Endothelial cell of umbilical vein (primary cell): ENCODE measurements around the gene ZW10. TPM values are rescaled to one million over a fixed set of nuclear protein-coding genes. Genes with fewer than 3 reads are reported as not detected.
A peak's percentile ranks its signal among the peaks of the same experiment; 100 is the strongest.

Experiments
- BruUV-seq: library from RNA; stranded (reverse); fragments of 400-500 nt; replicated peaks from 2 replicates; lab custom pipeline; 2021; lab: Mats Ljungman, UMichigan
- CTCF ChIA-PET: fragments of 300-600, 350-600 bp; sonication (Branson Sonifier 250); formaldehyde crosslinking; loops from one replicate; lab custom pipeline; 2021; ENCODE audit warnings: antibody characterized with exemption, inconsistent platforms; lab: Charles Lee
- POLR2A ChIA-PET: fragments of 300-600, 350-600 bp; sonication (Branson Sonifier 250); formaldehyde crosslinking; loops from one replicate; lab custom pipeline; 2021; ENCODE audit warnings: antibody characterized with exemption, inconsistent platforms; lab: Charles Lee
- DNase-seq: peaks from one replicate; pipeline ENCODE4 v3.0.0-alpha.2; 2011; ENCODE audit warnings: low read depth, low spot score
- FAIRE-seq: peaks from 2 replicates; lab custom pipeline; 2011; peaks lifted over from hg19 to GRCh38; lab: Jason Lieb, UNC
- H2AFZ ChIP-seq: 2 replicates; pipeline ENCODE4 v1.6.0; 2012; ENCODE audit warnings: low read depth, low read length, control low read depth, inconsistent platforms
- H3K27ac ChIP-seq: 2 replicates; pipeline ENCODE4 v1.5.1; 2011; ENCODE audit warnings: low read depth, mild to moderate bottlenecking, control low read depth, low read length, moderate library complexity; ENCODE audit not compliant: insufficient read depth
- H3K27me3 ChIP-seq, 2 experiments: 2 replicates each; pipeline versions ENCODE4 v1.6.0 to v1.6.1; 2011; ENCODE audit warnings: low read length in 2 of 2, mixed read lengths in 1 of 2; ENCODE audit not compliant: control insufficient read depth in 2 of 2, insufficient read depth in 2 of 2
- H3K36me3 ChIP-seq, 2 experiments: 2 replicates in 1 of 2; 3 replicates in 1 of 2; pipeline ENCODE4 v1.5.1; 2011; ENCODE audit warnings: low read length in 2 of 2, mild to moderate bottlenecking in 1 of 2, moderate library complexity in 1 of 2; ENCODE audit not compliant: control insufficient read depth in 2 of 2, insufficient read depth in 2 of 2; ENCODE audit errors: extremely low read depth in 1 of 2
- H3K4me1 ChIP-seq: 3 replicates; pipeline ENCODE4 v1.5.1; 2011; ENCODE audit warnings: mild to moderate bottlenecking, low read length; ENCODE audit not compliant: control insufficient read depth, insufficient read depth; ENCODE audit errors: extremely low read depth
- H3K4me2 ChIP-seq: 2 replicates; pipeline ENCODE4 v1.6.1; 2011; ENCODE audit warnings: low read length, control low read depth, mixed read lengths; ENCODE audit not compliant: insufficient read depth
- H3K4me3 ChIP-seq, 3 experiments: fragments of 200-600 bp in 1 of 3; sonication (generic), shearing (Covaris generic) in 1 of 3; replicated peaks in 1 of 3; 2 replicates each; pipeline ENCODE4 v1.5.1; 2011 to 2016; ENCODE audit warnings: control low read depth in 3 of 3, low read length in 3 of 3, mild to moderate bottlenecking in 2 of 3, inconsistent platforms in 1 of 3, low read depth in 1 of 3, moderate library complexity in 1 of 3; ENCODE audit not compliant: insufficient read depth in 1 of 3
- H3K79me2 ChIP-seq: 2 replicates; pipeline ENCODE4 v1.6.0; 2012; ENCODE audit warnings: low read length, inconsistent platforms; ENCODE audit not compliant: control insufficient read depth, insufficient read depth
- H3K9ac ChIP-seq: replicated peaks from 2 replicates; pipeline ENCODE3; 2011; ENCODE audit warnings: low read length, control low read depth; ENCODE audit not compliant: insufficient read depth; ENCODE audit errors: extremely low read depth
- H3K9me1 ChIP-seq: replicated peaks from 3 replicates; pipeline ENCODE4 v1.6.0; 2011; ENCODE audit warnings: mild to moderate bottlenecking, low read length; ENCODE audit not compliant: control insufficient read depth, insufficient read depth; ENCODE audit errors: extremely low read depth
- H3K9me3 ChIP-seq: replicated peaks from 2 replicates; pipeline ENCODE4 v1.5.1; 2012; ENCODE audit warnings: low read length, inconsistent platforms; ENCODE audit not compliant: control insufficient read depth, insufficient read depth
- H4K20me1 ChIP-seq: replicated peaks from 2 replicates; pipeline ENCODE3; 2011; ENCODE audit warnings: mild to moderate bottlenecking, low read length; ENCODE audit not compliant: control insufficient read depth, insufficient read depth; ENCODE audit errors: extremely low read depth
- CTCF ChIP-seq, 2 donors: IDR thresholded peaks; 1 replicate in 1 of 2; 2 replicates in 1 of 2; pipeline ENCODE4 v1.5.1; 2011; ENCODE audit warnings: low read length in 2 of 2, mild to moderate bottlenecking in 2 of 2, moderate library complexity in 2 of 2, control low read depth in 1 of 2, inconsistent platforms in 1 of 2, low read depth in 1 of 2; ENCODE audit not compliant: insufficient read depth in 1 of 2; ENCODE audit errors: extremely low read depth in 1 of 2
- FOS ChIP-seq: IDR thresholded peaks from 2 replicates; pipeline ENCODE4 v1.6.1; 2011; ENCODE audit warnings: mild to moderate bottlenecking, low read length, moderate library complexity, borderline replicate concordance; ENCODE audit not compliant: insufficient read depth
- GATA2 ChIP-seq: IDR thresholded peaks from 2 replicates; pipeline ENCODE4 v1.7.0; 2011; ENCODE audit warnings: low read depth, mild to moderate bottlenecking, moderate library complexity, mixed read lengths, low read length; ENCODE audit not compliant: insufficient read length, insufficient read depth
- JUN ChIP-seq: IDR thresholded peaks from 2 replicates; pipeline ENCODE4 v1.6.1; 2011; ENCODE audit warnings: borderline replicate concordance, low read depth; ENCODE audit not compliant: insufficient read length, insufficient read depth
- MYC ChIP-seq: IDR thresholded peaks from one replicate; pipeline ENCODE4 v1.6.1; 2011; ENCODE audit warnings: mild to moderate bottlenecking, low read depth, low read length
- POLR2A ChIP-seq: IDR thresholded peaks from 2 replicates; pipeline ENCODE4 v1.6.1; 2012; ENCODE audit warnings: low read depth, mild to moderate bottlenecking, control low read depth, low read length
- dilution Hi-C: fragments of 300-500 bp; cut with MboI; formaldehyde crosslinking; loops from one replicate; pipeline ENCODE4 v1.15.0; 2019; ENCODE audit warnings: low sequenced_read_pairs; ENCODE audit not compliant: extremely low pct_ligation_motif_present
- intact Hi-C: fragments of 100-400 bp; cut with micrococcal nuclease; formaldehyde crosslinking; loops from one replicate; pipeline ENCODE4 v1.10.0; 2022
- polyA plus RNA-seq, 4 experiments: library from polyadenylated mRNA; depleted of rRNA in 3 of 4; stranded (reverse) in 3 of 4; unstranded in 1 of 4; fragments of >200 nt; gene quantifications; 2 replicates each; pipeline versions ENCODE4 v1.2.1 to v1.2.3, GENCODE V29; 2011 to 2012; ENCODE audit warnings: missing spikeins in 1 of 4
- total RNA-seq: library from RNA; stranded (reverse); gene quantifications from 2 replicates; pipeline ENCODE4 v1.2.3, GENCODE V29; 2021

The ZW10 gene
- total and polyA plus RNA-seq, 2 donors (not counting 3 experiments of a cell fraction or from before 2014, with no cell fraction given): 7.5 to 22.1 TPM

GRCh38 chr11:113730887-113731726 lies 42.4 kb downstream of the ZW10 start:
- Histone ChIP-seq H3K9me1 (no peaks in the 10 kb centered on the region), H3K4me2 (no peak overlapping the region), H3K9ac (no peak overlapping the region), H3K36me3 (peaks cover 5 to 14% of the 10 kb centered on the region in 2 experiments), H3K4me3 (no peak overlapping the region), H2AFZ (no peak overlapping the region), H3K27ac (no peak overlapping the region), H4K20me1 (no peaks in the 10 kb centered on the region), H3K79me2 (no peaks in the 10 kb centered on the region), H3K4me1 (no peaks in the 10 kb centered on the region), H3K9me3 (no peaks in the 10 kb centered on the region), H3K27me3 (no peaks in the 10 kb centered on the region)
- ChIA-PET CTCF (interaction anchor here (0.7 to 2.7 kb wide), 6 partner anchors 8 to 1143 kb away, joined by 3 to 10 read pairs (median 4); partner anchors contain the start of gene TTC12), POLR2A (no interaction called here)
- FAIRE-seq: peak; percentile 64
- no TSS peak for BruUV-seq
- TF ChIP-seq GATA2: no peak
- DNase-seq: peak; percentile 18
- dilution Hi-C loops: no loop called here
- intact Hi-C loops: loop anchor here (2.0 kb wide), 1 partner anchor 426 kb away; no protein-coding TSS in a partner anchor

DNA sequence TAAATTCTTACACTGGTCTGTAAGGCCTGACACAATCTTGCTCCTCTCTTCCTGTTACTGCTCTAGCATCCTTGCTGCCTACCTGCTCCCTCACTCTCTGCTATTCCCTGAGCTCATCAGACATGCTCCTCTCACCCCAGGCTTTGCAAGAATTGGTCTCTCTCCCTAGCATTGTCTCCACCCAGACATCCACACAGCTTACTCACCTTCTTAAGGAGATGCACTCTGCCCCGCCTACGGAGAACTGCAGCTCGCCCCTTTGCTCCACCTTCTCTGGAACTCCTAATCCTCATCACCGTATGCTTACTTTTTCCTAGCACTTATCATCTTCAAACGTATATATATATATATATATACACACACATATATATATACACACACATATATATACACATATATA lies 44.0 kb downstream of the ZW10 start:
- no peaks in the 10 kb centered on the region for H4K20me1 ChIP-seq
- H3K4me2 ChIP-seq: no peak overlapping the region
- no peak overlapping the region for H3K4me3 ChIP-seq
- H3K4me1 ChIP-seq: no peaks in the 10 kb centered on the region
- no peaks in the 10 kb centered on the region for H3K9me1 ChIP-seq
- H3K36me3 ChIP-seq: peaks cover 1 to 10% of the 10 kb centered on the region in 2 experiments
- H3K27ac ChIP-seq: no peak overlapping the region
- dilution Hi-C loops (no loop called here), intact Hi-C loops (no loop called here)
- H3K9me3 ChIP-seq: no peaks in the 10 kb centered on the region
- TF ChIP-seq POLR2A (no peak), MYC (no peak), GATA2 (no peak), CTCF (IDR thresholded peaks at IDR 0.05; ENCODE audit: extremely low read depth in 1 of 2, insufficient read depth in 1 of 2, low read depth in 1 of 2, low read length in 2 of 2) (no peak), FOS (no peak), JUN (no peak)
- CTCF ChIA-PET: interaction anchor here (0.7 to 2.7 kb wide), 5 partner anchors 9 to 1141 kb away, joined by 3 to 10 read pairs (median 5); partner anchors contain the start of gene ZW10
- no peaks in the 10 kb centered on the region for H3K27me3 ChIP-seq
- FAIRE-seq (no peak), DNase-seq (no peak)
- no peak overlapping the region for H2AFZ ChIP-seq
- H3K79me2 ChIP-seq: no peaks in the 10 kb centered on the region
- BruUV-seq: no TSS peak
- H3K9ac ChIP-seq: no peak overlapping the region
- POLR2A ChIA-PET: no interaction called here
